Stomach (tissue), 4 donors: ENCODE measurements around the gene DAPK2.

Source experiments
- POLR2A ChIP-seq, 4 donors: fragments of 450-650 bp; IDR thresholded peaks; one replicate each; pipeline ENCODE4 v1.6.1; 2016; ENCODE audit warnings: antibody characterized with exemption in 4 of 4, control low read depth in 2 of 4, mild to moderate bottlenecking in 1 of 4, moderate library complexity in 1 of 4
- POLR2AphosphoS5 ChIP-seq, 3 donors: sonication (generic); formaldehyde crosslinking; IDR thresholded peaks; one replicate each; pipeline ENCODE4 v1.6.1; 2016; ENCODE audit warnings: antibody characterized with exemption in 3 of 3

DNA sequence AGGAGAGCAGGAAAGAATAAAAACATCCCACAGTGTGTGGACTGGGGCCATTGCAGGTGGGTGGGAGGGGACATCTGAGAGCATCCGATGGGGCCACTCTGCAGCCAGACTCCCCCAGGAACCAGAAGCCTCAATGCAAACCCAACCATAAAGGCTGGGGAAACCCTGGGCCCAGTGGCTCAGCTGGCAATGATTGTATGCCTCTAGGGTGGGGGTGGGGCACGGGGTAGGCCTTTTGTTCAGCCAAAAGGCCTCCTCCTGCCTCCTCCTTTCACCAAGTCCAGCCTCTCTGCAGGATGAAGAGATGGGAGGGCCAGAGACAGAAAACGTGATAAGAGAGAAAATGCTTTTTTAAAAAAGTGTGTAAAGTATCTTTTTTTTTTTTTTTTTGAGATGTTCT, 167.1 kb downstream of the DAPK2 start:
- TF ChIP-seq POLR2A (IDR thresholded peaks at IDR 0.05) (no peak), POLR2AphosphoS5 (IDR thresholded peaks at IDR 0.05) (no peak)
